HepG2 (cell line): ENCODE measurements around the gene MTMR10. TPM values are rescaled to one million over a fixed set of nuclear protein-coding genes. Genes with fewer than 3 reads are reported as not detected.

Experiments
- ATAC-seq: fragments of 200-7000 bp; cut with Tn5 transposase; 3 replicates; pipeline ENCODE4 v1.9.1; 2020; ENCODE audit warnings: mild to moderate bottlenecking, moderate library complexity
- BruUV-seq: library from RNA; stranded (reverse); fragments of 400-500 nt; replicated peaks from 2 replicates; lab custom pipeline; 2021; lab: Mats Ljungman, UMichigan
- CTCF ChIA-PET: fragments of 300-600 bp; formaldehyde crosslinking; extraction: SDS; loops from one replicate; lab custom pipeline; 2021; ENCODE audit warnings: low total read pairs, inconsistent platforms, low intra/inter-chr PET ratio; lab: Yijun Ruan, JAX
- POLR2A ChIA-PET: fragments of 350-600 bp; sonication (Branson Sonifier 250); formaldehyde crosslinking; loops from one replicate; lab custom pipeline; 2020; ENCODE audit warnings: antibody characterized with exemption, inconsistent platforms; lab: Yijun Ruan, JAX
- DNase-seq: peaks from one replicate; pipeline ENCODE4 v3.0.0-alpha.2; 2015; ENCODE audit warnings: low spot score
- FAIRE-seq: peaks from 3 replicates; lab custom pipeline; 2011; peaks lifted over from hg19 to GRCh38; lab: Jason Lieb, UNC
- H2AFZ ChIP-seq: one replicate; pipeline ENCODE4 v1.6.1; 2011; ENCODE audit warnings: low read length, inconsistent platforms
- H3K27ac ChIP-seq: fragments of 300-600 bp; 3 replicates; pipeline ENCODE4 v1.8.0; 2011; ENCODE audit warnings: mixed run types, mild to moderate bottlenecking, mixed read lengths, low read length, inconsistent platforms; ENCODE audit not compliant: insufficient read depth; ENCODE audit errors: extremely low read length
- H3K27me3 ChIP-seq, 2 experiments: fragments of 200-600 bp in 1 of 2; 2 replicates in 1 of 2; 3 replicates in 1 of 2; pipeline versions ENCODE4 v1.6.0 to v1.8.0; 2011; ENCODE audit warnings: low read length in 2 of 2, mild to moderate bottlenecking in 2 of 2, moderate library complexity in 2 of 2, inconsistent platforms in 1 of 2; ENCODE audit not compliant: insufficient read depth in 2 of 2, control insufficient read depth in 1 of 2
- H3K36me3 ChIP-seq, 2 experiments: fragments of 200-600 bp in 1 of 2; replicated peaks in 1 of 2; 2 replicates in 1 of 2; 3 replicates in 1 of 2; pipeline versions ENCODE4 v1.5.1 to v1.8.0; 2011; ENCODE audit warnings: low read length in 2 of 2, inconsistent platforms in 1 of 2; ENCODE audit not compliant: insufficient read depth in 2 of 2, control insufficient read depth in 1 of 2
- H3K4me1 ChIP-seq: 2 replicates; pipeline ENCODE4 v1.5.1; 2012; ENCODE audit warnings: low read length, inconsistent platforms; ENCODE audit not compliant: insufficient read depth
- H3K4me2 ChIP-seq: 2 replicates; pipeline ENCODE4 v1.6.0; 2011; ENCODE audit warnings: low read depth, low read length, inconsistent platforms
- H3K4me3 ChIP-seq, 3 experiments: fragments of 200-600 bp in 1 of 3; sonication (generic), shearing (Covaris generic) in 1 of 3; replicated peaks in 1 of 3; 2 replicates each; pipeline ENCODE4 v1.5.1; 2011 to 2016; ENCODE audit warnings: low read length in 3 of 3, inconsistent platforms in 2 of 3, low read depth in 2 of 3, mild to moderate bottlenecking in 2 of 3, control low read depth in 1 of 3, mixed read lengths in 1 of 3; ENCODE audit not compliant: insufficient read depth in 1 of 3
- H3K79me2 ChIP-seq: one replicate; pipeline ENCODE4 v1.6.1; 2011; ENCODE audit warnings: low read length, inconsistent platforms; ENCODE audit not compliant: insufficient read depth
- H3K9ac ChIP-seq: 2 replicates; pipeline ENCODE4 v1.6.0; 2011; ENCODE audit warnings: mild to moderate bottlenecking, low read depth, low read length, inconsistent platforms; ENCODE audit not compliant: insufficient read depth
- H3K9me3 ChIP-seq: 2 replicates; pipeline ENCODE4 v1.5.1; 2012; ENCODE audit warnings: mild to moderate bottlenecking, low read length
- H4K20me1 ChIP-seq: 2 replicates; pipeline ENCODE4 v1.6.0; 2011; ENCODE audit warnings: inconsistent platforms, mild to moderate bottlenecking, low read length, moderate library complexity; ENCODE audit not compliant: insufficient read depth
- CBX5 ChIP-seq: sonication (generic); formaldehyde crosslinking; IDR thresholded peaks from 2 replicates; pipeline ENCODE4 v1.4.0; 2020; ENCODE audit warnings: missing genetic modification reagents, borderline replicate concordance
- CEBPG ChIP-seq: IDR thresholded peaks from 2 replicates; pipeline ENCODE4 v1.6.1; 2016
- DMTF1 ChIP-seq: sonication (generic); formaldehyde crosslinking; IDR thresholded peaks from 2 replicates; pipeline ENCODE4 v1.4.0; 2020; ENCODE audit warnings: mild to moderate bottlenecking, missing genetic modification reagents
- DR1 ChIP-seq: sonication (generic); formaldehyde crosslinking; IDR thresholded peaks from 2 replicates; pipeline ENCODE4 v1.8.0; 2021; ENCODE audit warnings: mild to moderate bottlenecking, missing genetic modification reagents, inconsistent platforms
- HMG20B ChIP-seq: conservative IDR thresholded peaks from 2 replicates; pipeline ENCODE4 v1.6.1; 2016; ENCODE audit warnings: missing genetic modification reagents, missing compliant biosample characterization
- NCOA1 ChIP-seq: sonication (generic); formaldehyde crosslinking; IDR thresholded peaks from 2 replicates; pipeline ENCODE4 v1.9.0; 2021; ENCODE audit warnings: missing genetic modification reagents
- NRL ChIP-seq: sonication (generic); formaldehyde crosslinking; IDR thresholded peaks from 2 replicates; pipeline ENCODE4 v1.5.0; 2020; ENCODE audit warnings: missing genetic modification reagents, mild to moderate bottlenecking, moderate library complexity, borderline replicate concordance
- PLRG1 ChIP-seq: fragments of 450-650 bp; conservative IDR thresholded peaks from 2 replicates; pipeline ENCODE4 v1.6.1; 2016
- POLR2AphosphoS2 ChIP-seq: IDR thresholded peaks from 2 replicates; pipeline ENCODE4 v1.6.1; 2011; ENCODE audit warnings: low read depth, low read length, improper control_type of control experiment
- RAD51 ChIP-seq: fragments of 450-650 bp; IDR thresholded peaks from 2 replicates; pipeline ENCODE4 v1.6.1; 2016; ENCODE audit warnings: borderline replicate concordance
- SP5 ChIP-seq: IDR thresholded peaks from 2 replicates; pipeline ENCODE4 v1.6.1; 2016; ENCODE audit warnings: low read depth, borderline replicate concordance
- TBP ChIP-seq: sonication (generic); formaldehyde crosslinking; IDR thresholded peaks from 2 replicates; pipeline ENCODE4 v1.5.0; 2020; ENCODE audit warnings: missing genetic modification reagents
- THAP8 ChIP-seq: sonication (generic); formaldehyde crosslinking; IDR thresholded peaks from 2 replicates; pipeline ENCODE4 v1.5.1; 2020; ENCODE audit warnings: missing genetic modification reagents, mild to moderate bottlenecking, borderline replicate concordance
- ZNF274 ChIP-seq: sonication (generic); formaldehyde crosslinking; IDR thresholded peaks from 2 replicates; pipeline ENCODE4 v1.5.1; 2020; ENCODE audit warnings: mild to moderate bottlenecking, missing genetic modification reagents
- ZNF333 ChIP-seq: sonication (generic); formaldehyde crosslinking; IDR thresholded peaks from 2 replicates; pipeline ENCODE4 v1.4.0; 2020; ENCODE audit warnings: mild to moderate bottlenecking, missing genetic modification reagents, borderline replicate concordance
- ZNF576 ChIP-seq: sonication (generic); formaldehyde crosslinking; IDR thresholded peaks from 2 replicates; pipeline ENCODE4 v1.4.0; 2020; ENCODE audit warnings: mild to moderate bottlenecking, missing genetic modification reagents
- WGBS: methylation state at CpG from one replicate; pipeline ENCODE4 v1.1.6; 2017; ENCODE audit warnings: low lambda C conversion rate; 5-methylcytosine and 5-hydroxymethylcytosine counted together
- in situ Hi-C: cut with HindIII; loops from 2 replicates; pipeline ENCODE4 v1.10.0; 2017; ENCODE audit warnings: low pct_unique_long_range_greater_than_20kb; ENCODE audit not compliant: extremely low pct_ligation_motif_present
- intact Hi-C: fragments of 100-400 bp; cut with micrococcal nuclease; formaldehyde crosslinking; loops from one replicate; pipeline ENCODE4 v1.10.0; 2022; ENCODE audit not compliant: unreplicated experiment
- polyA plus RNA-seq, 8 experiments: library from polyadenylated mRNA; depleted of rRNA in 3 of 8; stranded (reverse) in 7 of 8; unstranded in 1 of 8; fragments of >200 nt; fragmentation: Illumina TruSeq in 4 of 8; extraction: Trizol in 4 of 8; gene quantifications; 2 replicates each; pipeline versions ENCODE4 v1.2.1 to v1.2.3, GENCODE V29; 2011 to 2016; ENCODE audit warnings: low read depth in 4 of 8, missing spikeins in 1 of 8, mixed read lengths in 1 of 8; ENCODE audit not compliant: insufficient read depth in 1 of 8
- total RNA-seq, 5 experiments: library from RNA; depleted of rRNA; stranded (reverse); fragments of >200 nt; fragmentation: Illumina TruSeq; extraction: Trizol; gene quantifications; 2 replicates each; pipeline ENCODE4 v1.2.3, GENCODE V29; 2016; ENCODE audit warnings: low read depth in 1 of 5

MTMR10 gene
- total and polyA plus RNA-seq, 2 of the 13 experiments (the other 11 are each of a cell fraction or from before 2014, with no cell fraction given): 10.2 to 17.4 TPM

- intact Hi-C loops: no loop called here
- H3K4me1 ChIP-seq: no peaks in the 10 kb centered on the region
- no peak for TF ChIP-seq SP5 (CRISPR knock-in tag)
- TF ChIP-seq ZNF576: no peak
- TF ChIP-seq, all 625 proteins: peak for 0
- no peak overlapping the region for H3K4me2 ChIP-seq
- no peak overlapping the region for H2AFZ ChIP-seq
- H3K9ac ChIP-seq: no peak overlapping the region
- H4K20me1 ChIP-seq: no peaks in the 10 kb centered on the region
- BruUV-seq: no TSS peak
- H3K27ac ChIP-seq: no peak overlapping the region
- DNase-seq: no peak
- H3K9me3 ChIP-seq: no peaks in the 10 kb centered on the region
- H3K36me3 ChIP-seq: peaks cover 8 to 62% of the 10 kb centered on the region in 2 experiments; a peak in 4 of 5 replicates
- over 99% methylated on average over 9 of the region's 9 CpGs for WGBS
- no peak for FAIRE-seq
- H3K4me3 ChIP-seq: no peak overlapping the region
- in situ Hi-C loops: no loop called here
- no peak for ATAC-seq
- POLR2A ChIA-PET: no interaction called here
- no peaks in the 10 kb centered on the region for H3K27me3 ChIP-seq
- no peaks in the 10 kb centered on the region for H3K79me2 ChIP-seq
- CTCF ChIA-PET: no interaction called here
These were observed 77.7 kb downstream of the MTMR10 start for GRCh38 chr15:30913761-30914160.

GRCh38 chr15:30906366-30906765, 85.1 kb downstream of the MTMR10 start:
- Histone ChIP-seq H3K4me2 (peak overlapping the region; percentile 7; the same call in 1 of the 2 replicates), H2AFZ (no peak overlapping the region), H3K79me2 (no peaks in the 10 kb centered on the region), H3K27me3 (no peaks in the 10 kb centered on the region), H3K27ac (no peak overlapping the region), H3K4me1 (peaks cover 41% of the 10 kb centered on the region), H3K4me3 (no peak overlapping the region), H3K36me3 (peaks cover 6 to 18% of the 10 kb centered on the region in 2 experiments; a peak in 4 of 5 replicates), H3K9me3 (no peaks in the 10 kb centered on the region), H4K20me1 (no peaks in the 10 kb centered on the region), H3K9ac (no peak overlapping the region)
- FAIRE-seq (no peak), DNase-seq (no peak), ATAC-seq (no peak)
- in situ Hi-C loops (no loop called here), intact Hi-C loops (loop anchor here (10.0 kb wide), 1 partner anchor 88 kb away; the partner anchor contains the start of gene MTMR10)
- CTCF ChIA-PET: no interaction called here
- BruUV-seq: no TSS peak
- POLR2A ChIA-PET: no interaction called here
- WGBS: 88% methylated on average over 4 of the region's 4 CpGs
- no peak for TF ChIP-seq CEBPG (CRISPR knock-in tag)
- TF ChIP-seq NCOA1 (CRISPR knock-in tag): no peak
- TF ChIP-seq ZNF274 (CRISPR knock-in tag): no peak
- no peak for TF ChIP-seq RAD51
- no peak for TF ChIP-seq CBX5
- no peak for TF ChIP-seq DR1 (CRISPR knock-in tag)
- TF ChIP-seq NRL (CRISPR knock-in tag): no peak
- TF ChIP-seq HMG20B (CRISPR knock-in tag): no peak
- TF ChIP-seq PLRG1: no peak
- TF ChIP-seq TBP (CRISPR knock-in tag): no peak
- no peak for TF ChIP-seq DMTF1
- no peak for TF ChIP-seq POLR2AphosphoS2
- TF ChIP-seq THAP8: no peak
- no peak for TF ChIP-seq ZNF333 (CRISPR knock-in tag)
